Stimulated activated CD4-positive, alpha-beta T cell treated with anti-CD3 and anti-CD28 coated beads, Interleukin-2, amount 100 ng/mL, for 48 hours (primary cell): ENCODE measurements around the gene NKX1-2.

Experiments
- DNase-seq, 2 donors: peaks; one replicate each; pipeline ENCODE4 v3.0.0-alpha.2; 2020

NKX1-2 gene

DNA sequence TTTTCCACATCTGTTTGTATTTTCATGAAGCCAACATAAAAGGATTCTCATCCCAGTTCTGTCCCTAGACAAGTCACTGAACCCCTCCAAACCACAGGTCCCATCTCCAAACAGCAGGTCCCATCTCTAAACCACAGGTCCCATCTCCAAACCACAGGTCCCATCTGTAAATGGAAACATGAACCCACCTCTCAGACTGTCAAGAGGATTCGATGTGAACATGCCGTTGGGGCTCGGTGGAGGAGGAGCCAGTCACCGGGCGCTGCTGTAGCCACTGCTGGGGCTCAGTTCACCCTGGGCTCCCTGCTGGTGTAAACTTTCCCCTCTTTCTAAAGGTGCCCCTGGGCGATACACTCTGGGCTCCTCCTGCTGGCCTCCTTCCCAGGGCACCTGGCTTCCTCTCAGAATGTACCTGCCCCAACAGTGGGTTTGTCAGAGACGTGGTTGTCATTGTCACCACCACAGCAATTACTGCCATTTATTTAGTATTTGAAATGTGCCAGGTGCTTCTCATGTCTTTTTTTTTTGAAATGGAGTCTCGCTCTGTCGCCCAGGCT is 24.8 kb upstream of the NKX1-2 start:
- DNase-seq = no peak

DNA sequence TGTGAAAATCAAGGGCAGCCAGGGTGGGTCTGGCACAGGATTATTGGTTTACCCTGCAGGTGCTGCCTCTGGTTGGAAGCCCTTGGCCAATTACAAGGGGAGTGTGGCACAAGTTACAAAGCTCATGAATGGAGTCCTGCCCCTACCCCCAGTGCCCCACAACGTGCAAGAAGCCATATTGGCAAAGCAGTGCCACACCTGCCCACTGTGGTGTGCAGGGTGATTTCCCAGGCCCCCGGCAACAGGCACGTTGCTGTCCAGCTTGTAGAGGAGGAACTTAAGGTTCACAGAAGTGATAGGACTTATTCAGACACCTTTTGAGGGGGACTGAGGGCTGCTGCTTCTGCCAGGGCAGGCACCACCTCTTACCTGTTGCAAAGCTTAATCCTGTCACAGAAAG is 23.2 kb upstream of the NKX1-2 start:
- DNase-seq = no peak

DNA sequence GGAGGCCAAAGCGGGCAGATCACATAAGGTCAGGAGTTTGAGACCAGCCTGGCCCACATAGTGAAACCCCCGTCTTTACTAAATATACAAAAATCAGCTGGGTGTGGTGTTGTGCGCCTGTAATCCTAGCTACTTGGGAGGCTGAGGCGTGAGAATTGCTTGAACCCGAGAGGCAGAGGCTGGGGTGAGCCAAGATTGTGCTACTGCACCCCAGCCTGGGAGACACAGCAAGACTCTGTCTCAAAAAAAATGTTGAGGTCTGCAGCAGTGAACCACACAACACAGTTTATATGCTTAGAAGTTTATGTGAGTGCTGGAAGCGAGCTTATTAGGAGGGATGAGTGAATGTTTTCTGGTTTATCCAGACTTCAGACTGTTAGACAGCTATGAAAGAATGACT is 22.2 kb upstream of the NKX1-2 start:
- DNase-seq = no peak

DNA sequence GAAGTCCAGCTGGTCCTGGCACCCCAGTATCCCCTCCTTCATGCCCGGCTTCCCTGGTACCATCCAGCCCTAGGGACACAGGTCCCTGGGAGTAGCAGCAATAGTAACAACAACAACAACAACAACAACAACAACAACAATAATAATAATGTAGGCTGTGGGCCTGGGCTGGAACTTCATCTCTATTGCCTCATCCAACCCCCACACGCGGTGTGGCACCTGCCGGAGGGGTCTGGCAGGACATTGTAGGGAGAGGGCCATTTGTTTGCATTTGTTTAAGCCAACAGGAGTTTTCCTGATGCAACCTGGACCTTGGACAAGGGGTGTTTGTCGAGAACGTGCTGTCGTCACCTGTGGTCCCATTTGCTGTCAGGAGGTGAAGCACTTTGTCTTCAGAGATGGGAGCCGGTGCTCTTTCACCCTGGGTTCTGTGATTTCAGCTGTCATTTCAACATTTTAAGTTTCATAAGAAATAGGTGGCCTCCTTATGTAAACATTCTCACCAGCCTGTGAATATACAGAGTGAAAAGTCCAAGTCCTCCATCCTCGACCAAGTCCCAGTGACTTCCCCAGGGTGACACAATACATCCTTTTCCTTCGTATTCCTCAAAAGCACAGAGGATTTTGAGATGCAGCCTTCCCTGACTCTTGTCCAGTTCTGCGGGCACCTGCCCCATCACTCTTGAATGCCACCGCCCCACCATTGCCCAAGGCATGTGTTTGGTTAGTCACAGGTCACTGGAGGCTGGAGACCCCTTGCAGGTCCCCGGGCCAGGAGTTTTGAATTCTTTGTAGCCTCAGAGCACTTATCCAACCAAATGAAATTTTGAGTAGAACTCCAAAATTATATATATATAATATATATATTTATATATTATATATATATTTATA is 21.0 kb upstream of the NKX1-2 start:
- no peak for DNase-seq

DNA sequence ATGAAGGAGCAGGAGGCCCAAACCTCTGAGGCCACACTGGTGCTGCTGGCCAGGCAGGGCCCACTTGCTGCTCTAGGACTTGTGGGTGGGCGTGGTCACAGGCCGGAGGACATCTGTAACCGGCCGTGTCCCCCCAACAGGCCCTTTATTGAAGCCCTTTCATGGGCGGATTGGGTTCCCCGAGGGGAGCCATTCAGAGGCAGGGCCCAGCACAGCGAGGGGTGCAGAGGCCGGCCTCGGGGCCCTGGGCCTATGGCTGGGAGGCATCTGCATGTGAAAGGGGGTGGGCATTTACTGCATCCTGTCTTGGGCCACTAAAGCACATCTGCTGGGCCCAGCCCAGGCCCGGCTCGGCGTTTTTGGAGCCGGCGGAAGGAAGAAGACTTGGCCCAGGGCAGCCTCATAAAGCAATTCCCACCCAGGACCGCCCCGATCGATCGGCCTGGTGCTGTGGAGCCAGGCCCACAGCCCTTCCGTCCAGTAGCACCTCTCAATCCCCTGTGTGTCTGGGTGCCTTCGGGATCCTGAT is 20.2 kb upstream of the NKX1-2 start:
- no peak for DNase-seq

DNA sequence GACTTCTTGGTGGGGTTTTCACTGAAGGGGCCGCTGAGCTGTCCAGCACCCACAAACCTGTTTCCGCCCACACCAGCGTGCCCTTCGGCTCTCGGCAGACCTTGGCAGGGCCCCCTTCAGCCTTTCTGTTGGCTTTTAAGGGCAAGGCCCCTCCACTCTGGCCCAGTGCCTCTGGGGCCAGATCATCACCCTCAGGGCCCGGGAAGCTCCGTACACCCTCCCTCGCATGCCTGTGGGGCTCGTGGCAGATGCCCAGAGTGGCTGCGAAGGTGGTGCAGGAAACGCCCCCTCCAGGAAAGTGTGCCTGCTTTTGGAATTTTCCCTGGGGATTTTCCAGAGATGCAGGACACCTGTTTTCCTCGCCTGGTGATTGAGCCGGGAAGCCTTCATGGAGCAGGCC is 18.8 kb upstream of the NKX1-2 start:
- no peak for DNase-seq

DNA sequence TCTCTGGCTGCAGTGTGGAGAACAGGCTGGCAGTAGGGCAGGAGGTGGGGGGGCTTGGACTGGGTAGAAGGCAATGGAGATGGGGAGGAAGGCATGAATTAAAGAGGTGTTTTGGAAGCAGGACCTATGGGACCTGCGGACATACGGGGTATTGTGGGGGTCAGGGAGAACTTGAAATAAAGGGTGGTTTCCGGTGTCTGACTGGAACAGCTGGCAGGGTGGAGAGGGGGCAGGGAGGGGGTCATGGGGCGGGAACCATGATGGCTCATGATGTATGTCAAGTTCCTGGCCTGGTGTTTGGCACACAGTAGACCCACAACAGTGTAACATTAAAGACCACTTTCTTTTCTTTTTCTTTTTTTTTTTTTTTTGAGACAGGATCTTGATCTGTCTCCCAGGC is 17.3 kb upstream of the NKX1-2 start:
- DNase-seq = no peak

DNA sequence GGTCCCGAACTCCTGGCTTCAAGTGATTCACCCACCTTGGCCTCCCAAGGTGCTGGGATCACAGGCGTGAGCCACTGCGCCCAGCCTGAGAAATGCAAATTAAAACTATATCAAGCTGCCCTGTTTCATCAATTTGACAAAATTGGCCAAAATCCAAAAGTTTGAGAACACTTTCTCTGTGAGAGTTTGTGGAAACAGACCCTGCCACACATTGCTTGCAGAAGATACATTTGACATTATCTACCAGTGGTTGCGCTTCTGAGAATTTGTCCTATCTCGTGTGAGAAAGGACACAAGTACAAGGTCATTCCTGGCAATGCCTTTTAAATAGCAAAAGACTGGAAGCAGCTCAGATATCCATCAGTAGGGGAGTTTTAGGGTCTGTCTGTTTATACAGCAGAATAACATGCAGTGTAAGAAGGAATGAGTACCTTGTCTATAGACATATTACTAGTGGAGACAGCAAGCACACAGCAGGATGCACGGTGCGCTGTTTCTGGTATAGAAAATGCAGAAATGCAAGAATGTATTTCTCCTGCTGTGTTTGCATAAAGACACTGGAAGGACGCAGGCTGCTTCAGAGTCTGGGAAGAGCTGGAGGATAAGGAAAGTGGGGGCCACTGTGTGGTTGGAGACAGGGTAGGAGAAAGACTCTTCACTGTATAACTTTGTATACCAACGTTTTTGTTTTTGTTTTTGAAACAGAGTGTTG is 16.1 kb upstream of the NKX1-2 start:
- DNase-seq = no peak

DNA sequence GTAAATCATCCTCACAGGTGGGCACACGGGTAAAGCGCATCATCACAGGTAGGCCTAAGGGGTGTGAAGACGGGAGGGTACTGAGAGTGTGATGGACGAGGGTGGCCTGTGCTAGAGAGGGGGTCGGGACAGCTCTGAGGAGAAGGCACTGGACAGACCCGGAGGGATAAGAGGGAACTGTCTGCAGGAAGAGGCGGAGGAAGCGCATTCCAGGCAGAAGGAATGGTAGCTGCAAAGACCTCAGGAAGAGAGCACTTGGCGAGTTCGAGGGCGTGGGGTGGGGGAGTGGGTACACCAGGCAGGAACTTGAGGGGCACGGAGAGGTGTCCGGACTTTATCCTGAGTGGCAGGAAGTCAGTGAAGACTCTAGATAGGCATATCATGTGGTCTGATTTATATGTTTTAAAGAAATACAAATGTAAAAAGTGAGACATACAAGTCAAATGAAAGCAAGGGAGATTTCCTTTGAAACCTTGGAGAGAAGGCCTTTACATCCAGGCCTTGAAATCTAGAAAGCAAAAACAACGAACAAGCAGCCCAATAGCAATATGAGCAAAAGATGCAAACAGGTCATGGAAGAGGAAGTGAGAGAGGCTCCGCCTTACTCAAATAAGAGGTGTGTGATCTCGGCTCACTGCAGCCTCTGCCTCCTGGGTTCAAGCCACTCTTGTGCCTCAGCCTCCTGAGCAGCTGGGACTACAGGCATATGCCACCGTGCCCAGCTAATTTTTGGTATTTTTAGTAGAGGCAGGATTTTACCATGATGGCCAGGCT is 15.4 kb upstream of the NKX1-2 start:
- DNase-seq = no peak

DNA sequence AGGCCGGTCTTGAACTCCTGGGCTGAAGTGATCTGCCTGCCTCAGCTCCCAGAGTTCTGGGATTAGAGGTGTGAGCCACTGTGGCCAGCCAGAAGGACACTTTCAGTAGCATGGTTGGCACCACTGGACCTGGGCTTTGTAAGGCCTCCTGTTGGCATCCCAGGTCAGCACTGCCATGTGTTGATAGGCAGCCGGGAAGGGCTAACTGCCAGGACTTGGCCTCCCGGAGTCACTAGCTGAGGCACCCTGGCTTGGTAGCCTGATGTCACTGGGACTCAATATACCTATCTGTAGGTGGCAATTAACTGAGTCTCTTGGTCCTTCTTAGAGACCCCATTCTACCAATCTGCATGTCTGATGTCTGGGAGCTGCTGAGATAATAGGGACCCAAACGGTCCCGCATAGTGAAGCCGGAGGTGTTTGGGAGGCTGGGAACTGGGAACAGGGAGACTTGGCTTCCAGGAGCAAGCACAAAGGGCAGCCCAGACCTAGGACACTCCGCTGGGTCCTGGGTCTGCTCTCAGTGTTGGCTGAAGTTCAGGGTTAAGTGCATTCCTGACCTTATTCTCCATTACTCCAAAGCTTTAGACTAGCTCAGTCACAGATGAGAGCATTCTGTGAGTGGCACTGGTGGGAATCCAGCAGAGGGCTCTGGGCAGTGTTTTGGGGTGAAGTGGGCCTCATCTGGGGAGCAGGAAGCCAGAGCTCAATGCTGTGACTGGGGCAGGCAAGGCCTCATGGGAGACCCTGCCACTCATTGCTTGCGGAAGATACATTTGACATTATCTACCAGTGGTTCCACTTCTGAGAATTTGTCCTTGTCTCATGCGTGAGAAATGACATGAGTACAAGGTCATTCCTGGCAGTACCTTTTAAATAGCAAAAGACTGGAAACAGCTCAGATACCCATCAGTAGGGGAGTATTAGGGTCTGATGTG is 14.5 kb upstream of the NKX1-2 start:
- DNase-seq = no peak

DNA sequence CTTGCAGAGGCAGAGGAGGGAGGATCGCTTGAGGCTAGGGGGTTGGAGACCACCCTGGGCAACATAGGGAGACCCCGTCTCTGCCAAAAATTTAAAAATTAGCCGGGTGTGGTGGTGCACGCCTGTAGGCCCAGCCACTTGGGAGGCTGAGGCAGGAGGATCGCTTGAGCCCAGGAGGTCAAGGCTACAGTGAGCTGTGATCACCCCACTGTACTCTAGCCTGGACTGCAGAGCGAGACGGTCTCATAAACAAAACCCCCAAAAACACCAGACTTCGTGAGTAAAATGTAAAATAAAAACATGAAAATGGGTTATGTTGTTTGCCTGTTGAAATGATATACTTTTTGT is 12.5 kb upstream of the NKX1-2 start:
- DNase-seq = no peak

DNA sequence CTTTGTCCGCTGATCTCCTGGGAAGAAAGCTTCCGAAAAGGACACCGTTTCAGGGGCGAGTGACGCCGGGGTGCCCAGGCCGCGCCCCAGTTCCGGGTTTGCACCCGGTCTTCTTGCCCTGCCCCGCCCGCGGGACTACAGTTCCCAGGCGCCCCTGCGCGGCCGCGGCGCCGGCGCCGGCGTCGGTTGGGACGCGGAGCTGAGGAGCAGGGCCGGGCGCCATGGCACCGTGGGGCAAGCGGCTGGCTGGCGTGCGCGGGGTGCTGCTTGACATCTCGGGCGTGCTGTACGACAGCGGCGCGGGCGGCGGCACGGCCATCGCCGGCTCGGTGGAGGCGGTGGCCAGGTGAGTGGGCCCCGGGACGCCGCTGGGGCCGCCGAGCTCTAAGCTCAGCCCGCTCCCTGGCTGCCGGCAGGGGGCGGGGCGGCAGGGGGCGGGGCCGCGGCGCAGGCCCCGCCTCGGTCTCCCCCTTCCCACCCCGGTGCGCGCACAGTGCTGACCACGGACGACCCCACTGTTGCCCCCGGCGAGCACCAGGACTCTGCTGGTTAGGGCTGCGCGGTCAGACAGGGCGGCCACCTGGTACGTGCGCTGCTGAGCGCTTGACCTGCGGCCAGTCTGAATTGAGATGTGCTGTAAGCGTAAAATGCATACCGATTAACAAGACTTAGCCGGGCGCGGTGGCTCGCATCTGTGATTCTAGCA is 12.0 kb upstream of the NKX1-2 start, which contains the start of gene LHPP:
Gene LHPP, plus strand, starts transcription at position 182 of the 706 bp plus-strand sequence. Its CDS starts 40 bp downstream, at position 222.
- DNase-seq = peak; percentile 84 to 85

DNA sequence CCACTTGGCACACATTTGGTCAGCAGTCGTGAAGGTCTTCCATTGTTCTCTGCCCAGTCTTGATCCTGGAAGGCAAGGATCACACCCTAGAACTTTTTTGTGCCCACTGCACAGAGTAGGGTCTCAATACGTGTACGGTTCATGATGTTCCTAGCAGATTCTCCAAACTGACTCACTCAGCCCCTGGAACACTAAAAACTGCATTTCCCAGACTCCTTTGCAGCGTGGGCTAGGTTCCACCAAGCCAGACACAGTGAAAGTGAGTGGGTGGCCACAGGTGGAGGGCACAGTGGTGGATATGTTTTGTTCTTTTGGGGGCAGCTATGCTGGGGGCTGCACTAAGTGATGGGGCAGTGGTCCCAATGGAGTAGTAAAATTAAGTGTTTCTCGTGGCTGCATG is 10.3 kb upstream of the NKX1-2 start:
- DNase-seq = no peak

DNA sequence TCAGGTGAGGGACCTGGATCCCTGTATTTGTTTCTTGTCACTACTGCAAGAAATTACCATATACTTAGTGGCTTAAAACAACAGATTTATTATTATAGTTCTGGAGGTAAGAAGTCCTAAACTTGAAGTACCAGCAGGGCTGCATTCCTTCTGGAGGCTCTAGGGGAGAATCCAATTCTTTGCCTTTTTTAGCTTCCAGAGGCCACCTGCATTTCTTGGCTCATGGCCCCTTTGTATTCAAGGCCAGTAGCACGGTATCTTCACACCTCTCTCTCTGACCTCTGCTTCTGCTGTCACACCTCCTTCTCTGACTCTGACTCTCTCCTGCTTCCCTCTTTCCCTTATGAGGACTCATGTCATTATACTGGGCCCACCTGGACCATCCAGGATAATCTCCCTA is 9.6 kb upstream of the NKX1-2 start:
- DNase-seq = no peak

DNA sequence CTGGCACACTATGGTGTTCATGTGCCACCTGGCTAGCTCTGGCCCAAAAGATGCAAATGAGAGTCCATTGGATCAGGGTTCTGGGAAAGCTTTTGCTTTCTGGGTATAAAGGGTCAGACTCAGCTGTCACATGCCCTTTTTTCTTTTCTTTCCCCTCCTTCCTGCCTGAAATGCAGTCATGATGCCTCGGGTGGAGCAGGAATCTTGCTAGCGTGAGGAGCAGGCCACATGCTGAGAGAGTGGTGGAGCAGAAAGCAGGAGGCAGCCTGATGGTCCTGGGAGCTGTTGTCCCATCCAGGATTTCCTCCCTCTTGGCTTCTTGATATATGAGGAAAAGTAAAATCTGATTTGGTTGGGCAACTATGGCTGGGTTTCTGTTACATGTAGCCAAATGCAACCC is 9.1 kb upstream of the NKX1-2 start:
- no peak for DNase-seq

DNA sequence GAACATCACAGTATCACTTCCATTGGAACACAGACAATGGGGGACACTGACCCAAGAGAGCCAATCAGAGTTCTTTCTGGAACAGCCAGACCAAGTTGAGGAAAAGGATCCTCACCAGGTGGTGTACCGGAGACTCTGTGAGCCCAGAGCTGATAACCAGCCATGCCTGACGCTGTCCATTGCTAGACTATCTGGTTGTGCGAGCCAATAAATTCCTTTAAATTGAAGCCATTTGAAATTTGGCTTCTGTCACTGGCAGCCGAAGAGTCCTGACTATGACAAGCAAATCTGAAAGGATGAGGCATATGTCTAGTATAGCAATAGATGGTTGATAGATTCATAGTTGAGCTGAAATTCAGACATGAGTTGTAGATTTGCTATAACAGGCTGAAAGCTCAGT is 8.6 kb upstream of the NKX1-2 start:
- DNase-seq = no peak

DNA sequence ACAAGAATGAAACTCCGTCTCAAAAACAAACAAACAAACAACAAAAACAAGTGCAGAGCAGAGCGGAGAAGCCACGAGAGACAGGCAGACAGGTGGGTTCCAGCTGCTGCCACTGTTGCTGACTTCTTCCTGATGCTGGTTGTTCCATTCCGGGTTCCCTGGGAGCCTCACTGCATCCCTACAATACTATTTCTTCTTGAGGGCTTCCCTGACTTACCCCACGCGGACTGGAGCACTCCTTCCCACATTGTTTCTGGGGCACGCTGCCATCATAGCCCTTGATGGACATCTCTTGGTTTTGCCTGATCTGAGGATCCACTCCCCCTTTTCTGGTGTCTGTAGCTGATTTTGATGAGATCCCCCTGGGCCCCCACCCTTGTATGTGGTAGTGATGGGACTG is 5.6 kb upstream of the NKX1-2 start:
- no peak for DNase-seq

DNA sequence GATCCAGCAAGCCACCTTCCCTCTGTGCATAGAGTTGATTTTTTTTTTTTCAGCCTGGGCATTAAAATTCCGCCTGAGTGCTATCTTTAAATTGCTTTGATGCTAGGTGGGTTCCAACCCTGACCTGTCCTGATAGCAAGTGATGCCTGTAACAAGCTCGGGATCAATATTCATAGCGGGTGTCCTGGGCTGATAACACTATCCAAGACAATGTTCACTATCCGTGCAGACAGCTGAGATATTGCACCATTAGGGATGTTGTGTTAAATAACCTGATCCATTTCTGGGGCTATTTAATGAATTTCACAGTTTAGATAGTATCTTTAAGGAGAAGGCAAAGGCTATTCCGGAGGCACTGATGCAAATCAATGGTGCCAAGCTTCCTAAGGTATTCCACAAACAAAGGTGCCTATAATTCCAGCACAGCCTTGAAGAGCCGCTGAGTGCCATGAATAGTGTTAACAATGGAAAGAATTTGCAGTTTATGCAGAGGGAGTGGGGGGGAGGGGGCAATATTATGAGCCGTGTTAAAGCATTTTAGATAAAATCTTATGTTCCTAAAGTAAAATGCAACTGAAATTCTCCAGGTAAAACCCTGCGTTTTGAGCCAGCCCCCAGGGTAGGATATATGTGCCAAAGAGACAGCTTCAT is 4.2 kb upstream of the NKX1-2 start:
- DNase-seq = no peak

DNA sequence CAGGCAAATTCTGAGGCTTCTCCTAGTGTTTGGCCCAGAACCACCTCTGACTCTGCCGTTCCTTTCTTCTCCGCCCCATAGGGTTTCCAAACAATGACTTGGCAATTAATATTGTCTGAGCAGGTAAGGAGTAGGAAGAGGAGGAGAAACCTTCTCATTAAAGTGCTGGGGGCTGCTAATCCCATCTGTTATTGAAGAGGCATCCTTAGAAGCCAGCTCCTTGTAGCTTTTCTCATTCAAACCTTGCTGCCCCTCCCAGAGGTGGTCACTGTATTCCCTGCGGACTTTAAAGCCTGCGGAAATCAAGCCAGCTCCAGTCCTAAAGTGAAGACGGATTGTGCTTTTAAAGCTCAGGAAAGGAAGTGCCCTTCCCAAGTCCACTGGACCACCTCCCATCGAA is 1.4 kb upstream of the NKX1-2 start:
- DNase-seq = no peak

DNA sequence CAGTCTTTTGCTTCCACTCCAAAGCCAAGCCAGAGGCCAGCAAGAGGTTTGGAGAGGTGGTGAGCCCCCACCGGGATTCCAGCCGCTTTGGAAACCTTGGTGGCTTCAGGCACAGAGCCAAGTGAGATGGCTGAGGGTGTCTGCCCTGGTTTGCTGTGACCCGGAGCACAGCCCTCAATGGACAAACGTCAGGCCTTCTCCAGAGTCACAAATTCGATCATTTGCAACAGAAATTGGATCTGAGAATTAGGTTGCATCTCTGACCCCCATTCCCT is 885 bp upstream of the NKX1-2 start:
- DNase-seq = no peak
